IPS DF 19.7 (cell line): ENCODE data around the gene TRAF3IP3.

Experiments
- DNase-seq: peaks from one replicate; pipeline ENCODE4 v3.0.0-alpha.2; 2013; ENCODE audit warnings: low read depth, low spot score

The TRAF3IP3 gene

DNA sequence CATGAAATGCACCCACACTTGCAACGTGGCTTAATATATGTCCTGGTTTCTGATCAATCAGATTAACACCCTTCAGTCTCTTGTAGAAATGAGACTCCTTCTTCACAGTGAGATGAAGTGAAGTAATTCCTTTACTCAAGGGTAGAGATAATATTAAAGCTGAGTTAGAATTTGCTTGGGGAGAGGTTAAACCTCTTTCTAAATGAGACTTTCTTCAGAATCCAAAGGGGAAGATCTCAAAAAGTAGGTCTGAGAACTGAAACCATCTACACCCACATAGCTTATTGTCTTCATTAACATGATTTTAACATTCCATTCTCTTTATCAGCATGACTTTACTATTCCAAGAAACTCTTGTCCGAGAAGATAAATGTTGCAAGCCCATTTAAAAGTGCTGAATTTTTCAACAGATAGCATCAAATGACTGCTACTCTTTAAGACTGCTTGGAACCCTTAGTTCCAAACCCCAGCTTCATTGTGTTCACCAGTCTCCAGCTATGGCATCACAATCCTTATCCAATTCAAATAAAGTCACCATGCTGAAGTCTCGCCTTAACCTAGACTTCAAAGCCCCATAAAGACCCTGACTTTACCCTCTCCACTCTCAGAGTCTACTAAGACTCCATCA, 19.2 kb upstream of the TRAF3IP3 start:
- DNase-seq = no peak

DNA sequence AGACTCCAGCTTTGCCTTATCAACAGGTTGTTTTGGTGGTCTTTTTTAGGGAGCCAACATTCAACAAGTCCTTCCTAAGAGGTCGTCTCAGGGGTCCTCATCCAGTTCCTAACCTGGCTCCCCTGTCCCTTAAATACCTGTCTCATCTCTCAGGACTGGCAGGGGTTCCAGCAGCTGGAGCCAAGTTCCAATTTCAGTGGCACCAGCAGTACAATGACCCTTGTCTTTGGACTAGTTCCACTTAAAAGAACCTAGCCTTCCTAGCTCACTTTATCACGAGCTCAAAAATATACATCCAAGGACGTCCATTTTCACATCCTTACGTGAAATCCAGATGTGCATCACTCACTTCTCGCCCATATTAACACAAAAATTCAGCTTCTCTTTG, 18.7 kb upstream of the TRAF3IP3 start:
- DNase-seq = no peak

DNA sequence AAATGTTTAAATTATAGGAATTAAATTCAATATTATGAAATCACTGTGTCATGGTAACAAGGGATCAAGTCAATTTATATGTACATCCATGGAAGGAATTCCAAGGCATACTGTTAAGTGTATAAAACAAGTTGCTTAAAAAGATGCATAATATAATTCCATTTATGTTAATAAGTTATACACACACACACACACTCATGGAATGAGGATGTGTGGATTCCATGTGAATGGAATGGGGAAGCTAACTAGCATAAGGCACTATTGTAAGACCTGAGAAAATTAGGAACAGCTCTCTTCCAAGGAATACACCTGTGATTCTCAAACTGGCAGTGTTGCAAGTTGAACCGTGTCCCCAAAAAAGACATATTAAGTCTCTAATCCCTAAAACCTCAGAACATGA, 17.6 kb upstream of the TRAF3IP3 start:
- DNase-seq = no peak

DNA sequence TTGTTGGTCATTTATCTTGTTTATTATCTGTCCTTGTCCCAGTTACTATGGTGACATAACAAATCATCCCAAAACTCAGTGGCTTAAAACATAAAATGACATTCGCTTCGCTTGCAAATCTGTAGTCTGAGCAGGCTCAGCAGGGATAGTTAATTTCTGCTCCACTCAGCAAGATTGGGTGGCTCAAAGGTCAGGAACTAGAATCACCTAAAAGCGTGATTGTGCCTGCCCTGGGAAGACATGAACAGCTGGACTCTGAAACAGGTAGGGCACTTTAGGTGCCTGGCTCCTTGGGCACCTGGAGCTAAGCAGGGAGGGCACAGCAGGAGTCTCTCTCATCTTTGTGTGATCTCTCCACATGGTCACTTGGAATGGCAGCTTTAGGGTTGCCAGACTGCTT, 14.7 kb upstream of the TRAF3IP3 start:
- DNase-seq = no peak

DNA sequence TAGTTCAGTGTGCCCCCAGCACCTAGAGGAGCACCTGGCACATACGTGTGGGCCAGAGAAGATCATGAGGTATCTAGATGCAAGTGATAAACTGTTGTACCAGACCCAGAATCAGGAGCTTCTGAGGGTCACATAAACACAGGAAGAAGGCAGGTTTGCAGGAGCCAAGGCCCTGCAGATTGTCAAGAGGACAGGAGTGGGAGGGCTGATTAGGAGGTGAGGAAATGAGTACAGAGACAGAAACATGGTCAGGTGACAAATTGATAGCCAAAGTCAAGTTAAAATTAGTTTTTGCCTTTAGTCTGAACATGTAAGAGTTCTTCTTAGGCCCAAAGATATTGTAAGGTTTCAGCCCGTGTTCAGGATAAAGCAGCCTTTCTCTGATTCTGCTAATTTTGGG, 14.0 kb upstream of the TRAF3IP3 start:
- no peak for DNase-seq

DNA sequence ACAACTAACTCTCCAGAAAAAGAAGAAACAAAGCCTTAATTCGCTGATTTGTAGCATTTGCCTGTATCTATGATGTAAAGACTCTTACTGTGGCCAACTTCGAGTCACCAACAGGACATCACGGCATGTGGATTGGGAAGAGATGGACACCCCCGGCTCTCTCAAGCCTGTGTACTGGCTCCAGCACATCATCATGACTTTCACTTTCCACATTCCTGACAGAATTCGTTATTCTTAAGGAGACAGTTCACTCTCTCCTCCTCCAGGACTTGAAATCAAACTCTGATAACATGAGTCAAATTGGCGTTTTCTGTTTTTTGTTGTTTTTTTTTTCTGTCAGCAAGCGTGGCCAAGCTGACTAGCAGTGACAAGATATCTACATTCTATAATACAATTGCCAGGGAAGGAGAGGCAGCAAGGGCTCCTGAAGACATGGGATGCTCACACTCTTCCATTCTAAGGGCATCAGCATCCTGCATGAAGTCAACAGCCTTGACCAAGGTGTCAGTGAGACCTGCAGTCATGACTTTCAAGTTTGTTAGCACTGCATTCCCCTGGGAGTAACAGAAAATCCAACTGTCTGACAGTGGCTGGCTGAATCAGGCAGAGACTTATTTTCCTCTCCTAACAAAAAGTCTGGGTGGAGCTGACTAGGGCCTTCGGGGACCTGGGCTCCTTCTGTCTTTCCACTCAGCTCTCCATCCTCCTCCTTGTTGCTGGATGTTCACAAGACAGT, 13.3 kb upstream of the TRAF3IP3 start:
- DNase-seq = no peak

DNA sequence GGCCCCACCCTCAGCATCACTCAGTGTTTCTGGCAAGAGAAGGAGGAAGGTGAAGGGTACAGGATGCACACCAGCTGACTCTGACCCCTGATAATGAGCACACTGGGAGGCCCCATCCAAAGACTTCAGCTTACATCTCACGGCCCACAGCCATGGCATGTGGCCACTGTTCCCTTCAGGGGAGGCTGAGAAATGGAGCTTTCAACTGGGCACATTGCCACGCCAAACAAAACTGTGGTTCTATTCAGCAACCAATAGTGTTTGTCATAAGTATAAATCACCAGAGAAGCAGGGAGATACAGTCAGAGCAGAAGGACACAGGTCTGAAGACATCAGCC, 12.7 kb upstream of the TRAF3IP3 start:
- DNase-seq = no peak

DNA sequence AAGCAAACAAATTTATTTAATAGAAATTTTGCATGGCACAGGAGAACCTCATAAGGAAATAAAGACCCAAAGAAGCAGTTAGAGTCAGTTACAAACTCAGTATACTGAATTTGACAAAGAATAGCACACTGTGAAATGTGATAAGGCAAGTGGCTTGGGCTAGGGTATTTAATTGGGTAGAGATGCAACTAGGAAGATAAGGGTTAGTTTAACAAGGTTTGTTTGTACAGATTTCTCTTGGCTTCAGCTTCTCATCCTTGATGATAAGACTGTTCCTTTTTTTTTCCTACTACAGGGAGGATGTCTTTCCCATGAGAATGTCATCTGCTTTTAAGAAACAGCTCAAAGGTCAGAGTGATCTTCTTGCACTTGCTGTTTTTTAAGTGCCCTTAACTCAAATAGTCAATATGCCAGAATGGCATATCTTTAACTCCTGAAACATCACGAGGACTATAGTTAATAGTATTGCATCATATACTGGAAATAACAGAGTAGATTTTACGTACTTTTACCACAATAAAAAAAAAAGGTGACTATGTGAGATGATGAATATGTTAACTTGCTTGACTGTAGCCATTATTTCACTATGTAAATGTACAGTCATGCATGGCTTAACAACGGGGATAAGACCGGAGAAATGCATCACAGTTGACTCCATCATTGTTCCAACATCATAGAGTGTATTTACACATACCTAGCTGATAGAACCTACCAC, 9.2 kb upstream of the TRAF3IP3 start:
- no peak for DNase-seq

DNA sequence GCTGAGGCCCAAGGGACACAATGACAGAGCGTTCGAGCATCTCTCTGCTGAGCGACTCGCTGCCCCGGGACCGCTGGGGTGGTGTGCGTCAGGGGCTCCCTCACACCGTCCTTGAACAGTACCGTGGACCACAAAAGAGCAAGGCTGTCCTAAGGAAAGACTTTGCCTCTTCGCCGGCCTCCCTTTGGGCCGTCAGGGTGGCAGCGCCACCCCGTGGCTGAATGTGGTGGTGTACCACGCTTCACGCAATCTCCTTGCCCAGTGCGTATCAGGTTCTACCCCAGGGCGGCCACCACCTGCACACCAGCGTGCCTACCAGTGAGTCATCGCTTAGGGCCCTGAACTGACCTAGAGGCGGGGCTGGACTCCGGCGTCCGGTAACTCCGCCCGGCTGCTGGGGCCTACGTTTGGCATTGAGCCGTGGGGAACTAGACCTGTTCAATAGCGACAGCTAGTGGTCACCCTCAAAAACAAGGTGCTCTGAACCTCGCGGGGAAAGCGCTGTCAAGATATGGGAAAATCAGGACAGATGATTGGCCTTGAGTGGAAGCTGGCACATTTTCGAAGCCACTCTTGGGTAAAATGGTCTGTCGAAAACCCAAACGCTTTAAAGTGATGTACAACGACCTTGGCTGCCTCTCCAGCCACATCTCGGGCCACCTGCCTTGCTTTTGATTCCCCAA, 8.1 kb upstream of the TRAF3IP3 start:
- peak; percentile 91 for DNase-seq

DNA sequence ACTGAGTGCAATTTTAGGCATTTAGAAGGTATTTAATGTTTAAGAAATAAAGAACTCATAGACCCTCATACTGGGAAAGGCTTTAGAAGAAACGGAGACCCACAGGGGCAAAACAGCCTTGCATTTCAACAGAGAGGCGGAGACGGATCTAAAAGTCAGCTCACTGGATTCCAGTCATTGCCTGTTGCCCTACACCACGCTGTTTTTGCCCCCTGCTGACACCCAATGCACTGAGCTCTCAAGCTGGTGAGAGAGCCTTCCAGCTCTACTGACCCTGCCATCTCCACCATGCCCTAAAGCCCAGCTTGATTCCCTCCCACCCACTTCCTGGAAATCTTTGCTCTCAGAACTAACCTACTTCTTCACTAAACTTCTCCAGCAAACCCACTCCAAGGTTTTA, 7.2 kb upstream of the TRAF3IP3 start:
- no peak for DNase-seq

DNA sequence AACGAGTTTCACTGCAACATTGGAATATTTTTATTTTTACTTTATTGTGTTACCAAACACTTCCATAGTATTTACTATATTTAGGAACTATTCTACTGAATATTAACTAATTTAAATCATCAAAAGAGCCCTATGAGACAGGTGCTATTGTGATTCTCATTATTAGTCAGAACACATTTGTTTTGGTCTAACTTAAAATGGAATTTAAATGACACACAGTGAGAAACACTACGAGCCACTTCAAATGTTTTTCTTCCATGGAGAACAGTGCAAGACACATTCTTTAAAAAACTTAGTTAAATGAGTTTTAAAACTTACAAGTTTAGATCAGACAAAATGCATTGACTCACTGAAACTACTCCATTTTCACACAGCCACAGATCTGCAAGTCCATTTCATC, 6.6 kb upstream of the TRAF3IP3 start:
- no peak for DNase-seq

DNA sequence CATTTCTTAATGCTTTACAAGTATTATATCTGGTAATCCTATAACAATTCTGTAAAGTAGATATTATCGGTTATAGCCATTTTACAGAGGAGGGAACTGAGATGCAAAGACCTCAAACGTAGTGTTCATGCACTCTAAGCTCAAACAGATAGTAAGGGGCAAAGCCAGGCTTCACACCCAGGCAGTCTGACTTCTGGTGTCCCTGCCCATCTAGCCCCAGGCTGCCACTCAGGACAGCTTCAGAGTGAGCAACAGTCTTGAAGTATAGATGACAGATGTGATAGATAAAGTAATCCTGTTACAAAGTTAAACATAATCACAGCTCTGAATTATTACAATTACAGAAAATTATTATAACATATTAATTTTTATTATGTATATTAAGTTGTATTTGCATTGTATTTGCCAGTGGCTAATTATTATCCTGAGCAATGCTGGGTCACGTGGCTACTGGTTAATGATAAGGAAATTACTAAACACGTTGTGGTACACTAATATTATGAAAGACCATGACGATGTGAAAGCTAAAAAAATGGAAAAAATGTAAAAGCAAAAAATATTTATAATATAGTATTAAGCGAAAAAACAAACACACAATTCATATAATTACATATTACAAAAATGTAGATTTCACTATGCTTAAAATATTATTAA, 6.1 kb upstream of the TRAF3IP3 start:
- no peak for DNase-seq

DNA sequence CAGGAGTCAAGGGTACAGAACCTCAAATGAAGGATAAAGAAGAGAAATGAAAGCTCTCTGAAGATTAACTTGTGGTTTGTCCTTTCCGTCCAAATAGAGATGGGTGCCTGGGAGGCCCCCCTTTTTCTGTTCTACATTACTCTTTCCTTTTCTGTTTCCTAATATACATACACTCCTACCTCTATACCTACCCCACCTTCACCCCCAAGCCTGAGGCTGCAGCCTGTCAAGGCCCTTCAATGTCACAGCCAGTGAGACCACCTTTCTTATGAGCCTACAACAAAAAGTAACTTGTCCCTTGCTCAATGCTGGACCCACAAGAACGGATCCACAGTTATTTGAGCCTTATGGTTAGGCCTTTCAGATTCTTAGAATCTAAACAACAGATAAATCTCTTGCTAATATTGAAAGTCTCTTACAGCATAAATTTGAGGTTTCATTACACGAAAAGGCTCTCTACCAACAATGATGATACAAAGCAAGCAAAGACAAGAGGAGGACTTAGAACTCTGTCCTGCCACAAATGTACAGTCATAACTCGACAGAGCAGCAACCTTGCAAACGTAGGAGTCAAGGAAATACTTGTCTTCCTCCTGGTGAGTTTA, 4.1 kb upstream of the TRAF3IP3 start:
- DNase-seq = no peak

DNA sequence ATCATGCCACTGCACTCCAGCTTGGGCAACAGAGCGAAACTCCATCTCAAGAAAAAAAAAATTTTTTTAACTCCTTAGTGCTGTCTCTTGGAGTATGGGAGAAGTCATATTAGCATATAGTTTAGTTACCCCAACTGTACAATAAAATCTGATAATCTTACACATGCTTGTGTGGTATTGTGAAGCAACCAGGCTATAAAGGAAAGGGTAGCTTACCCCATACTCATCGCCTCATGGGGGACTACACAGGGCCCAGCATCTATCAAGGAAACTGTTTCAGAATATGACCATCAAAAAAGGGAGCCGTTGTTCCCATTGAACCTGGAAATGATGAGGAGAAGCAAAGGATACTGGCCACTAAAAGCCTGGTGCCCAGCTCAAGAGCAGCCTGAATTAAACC, 3.0 kb upstream of the TRAF3IP3 start:
- no peak for DNase-seq

DNA sequence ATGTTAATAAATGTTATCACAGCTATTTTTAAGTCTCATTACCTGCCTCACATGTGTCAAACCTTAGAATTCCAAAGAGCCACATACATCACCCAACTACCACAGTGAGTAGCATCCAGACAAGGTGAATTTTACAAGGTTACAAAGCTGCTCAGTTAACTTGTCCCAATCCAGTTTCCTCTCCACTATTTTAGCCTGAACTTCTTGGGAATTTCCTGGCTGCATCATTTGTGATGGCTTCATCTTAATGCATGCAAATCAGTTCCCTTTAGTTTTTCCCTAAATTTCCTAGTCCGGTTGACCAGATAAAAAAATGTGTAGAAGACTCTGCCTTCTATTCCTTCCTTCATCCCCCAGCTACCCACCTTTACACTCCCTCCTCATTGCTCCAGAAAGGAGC, 597 bp upstream of the TRAF3IP3 start:
- no peak for DNase-seq

DNA sequence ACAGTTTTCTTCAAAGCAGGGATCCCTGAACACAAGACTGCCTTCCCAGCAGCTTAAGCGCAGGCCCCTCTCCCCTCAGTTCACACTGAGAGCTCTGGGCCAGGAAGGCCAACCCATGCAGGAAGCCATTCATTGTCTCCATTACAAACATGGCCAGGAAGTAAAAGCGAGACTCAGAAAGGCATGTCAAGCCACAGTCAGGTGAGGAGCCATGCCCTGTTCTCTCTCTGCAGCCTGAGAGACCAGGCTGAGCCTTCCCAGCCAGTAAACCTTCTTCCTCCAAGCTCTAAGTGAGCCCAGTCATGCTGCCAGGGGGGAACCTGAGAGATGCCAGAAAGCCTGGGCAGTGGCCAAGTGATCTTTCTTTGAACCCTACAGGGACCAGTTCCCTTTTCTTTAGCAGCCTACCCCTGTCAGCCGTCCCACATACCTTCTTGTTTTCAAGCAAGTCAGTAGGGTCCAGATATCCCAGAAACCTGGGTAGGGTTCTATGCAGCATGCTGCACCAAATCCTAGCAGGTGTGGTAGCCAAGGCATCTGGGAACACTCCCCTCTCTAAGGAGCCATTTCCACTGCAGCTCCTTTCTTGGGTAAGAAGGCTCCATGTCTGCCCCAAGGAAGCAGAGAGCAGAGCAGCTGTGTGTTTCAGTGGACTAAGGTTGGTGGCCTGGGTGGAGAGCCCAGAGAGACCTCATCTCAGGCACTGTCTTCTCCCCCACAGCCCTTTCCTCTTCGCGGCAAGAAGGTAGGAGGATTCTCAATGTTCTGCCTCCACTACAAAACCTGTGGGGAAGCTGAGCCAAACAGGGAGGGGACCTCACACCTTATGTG, 977 bp downstream of the TRAF3IP3 start:
- DNase-seq = no peak

DNA sequence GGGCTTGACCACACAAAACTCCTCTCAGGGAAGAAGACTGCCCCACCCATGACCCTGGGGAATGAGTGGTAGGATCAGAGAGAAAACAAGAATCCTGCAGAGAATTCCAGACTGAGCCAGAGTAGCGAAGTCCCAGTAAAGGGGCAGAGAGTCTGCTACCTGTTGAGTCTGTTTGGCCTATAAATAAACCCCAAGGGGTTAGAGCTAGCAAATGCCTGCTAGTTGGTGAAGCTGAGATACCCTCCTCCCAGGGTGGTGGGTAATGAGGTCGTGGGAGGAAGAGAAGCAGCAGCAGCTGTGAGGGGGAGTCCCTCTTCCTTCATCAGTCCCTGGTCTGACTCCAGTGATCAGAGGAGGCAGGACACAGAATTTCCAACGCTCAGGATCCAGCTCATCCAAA, 2.5 kb downstream of the TRAF3IP3 start:
- no peak for DNase-seq

DNA sequence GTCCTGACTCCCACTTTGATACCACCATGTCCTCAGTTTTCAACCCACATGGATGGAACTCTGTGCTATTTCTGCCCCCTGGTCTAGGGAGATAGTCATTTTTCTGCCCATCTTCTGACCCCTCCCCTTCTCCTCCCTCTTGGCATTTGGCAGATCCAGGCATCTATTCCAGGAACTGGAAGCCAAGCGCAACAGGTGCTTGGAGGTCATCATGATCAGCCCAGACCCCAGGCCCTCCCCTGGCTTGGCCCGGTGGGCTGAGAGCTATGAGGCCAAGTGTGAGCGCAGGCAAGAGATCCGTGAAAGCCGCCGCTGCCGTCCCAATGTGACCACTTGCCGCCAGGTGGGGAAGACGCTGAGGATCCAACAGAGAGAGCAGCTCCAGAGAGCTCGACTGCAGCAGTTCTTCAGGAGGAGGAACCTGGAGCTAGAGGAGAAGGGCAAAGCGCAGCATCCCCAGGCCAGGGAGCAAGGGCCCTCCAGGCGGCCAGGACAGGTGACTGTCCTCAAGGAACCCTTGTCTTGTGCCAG, 4.0 kb downstream of the TRAF3IP3 start:
- no peak for DNase-seq

DNA sequence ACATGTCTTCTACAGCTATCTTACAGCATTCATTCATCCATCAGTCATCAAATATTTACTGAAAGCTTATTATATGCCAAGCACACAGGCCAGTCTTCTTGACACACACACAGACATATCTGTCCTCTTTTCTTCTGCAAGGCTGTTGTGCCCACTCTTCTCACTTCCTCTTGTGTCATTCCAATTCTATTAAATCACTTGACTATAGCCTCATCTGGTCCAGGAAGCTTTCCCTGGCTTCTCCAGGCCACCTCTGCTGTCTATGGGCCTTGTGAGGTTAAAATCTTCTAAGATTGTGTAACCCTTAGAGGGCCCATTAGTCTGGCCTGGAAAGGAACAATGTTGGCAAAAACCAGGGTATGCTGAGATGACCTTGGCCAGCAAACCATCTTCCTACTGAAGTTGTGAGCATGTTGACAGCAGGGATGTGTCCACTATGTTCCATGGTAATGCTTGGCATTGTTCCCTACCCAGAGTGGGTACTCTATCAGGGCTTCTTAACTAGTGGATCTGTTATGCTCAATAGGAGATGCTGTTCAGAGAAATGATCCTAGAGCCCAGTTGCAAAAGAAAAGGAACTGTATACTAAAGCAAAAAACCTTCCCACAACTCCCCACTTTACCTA, 5.3 kb downstream of the TRAF3IP3 start:
- no peak for DNase-seq

DNA sequence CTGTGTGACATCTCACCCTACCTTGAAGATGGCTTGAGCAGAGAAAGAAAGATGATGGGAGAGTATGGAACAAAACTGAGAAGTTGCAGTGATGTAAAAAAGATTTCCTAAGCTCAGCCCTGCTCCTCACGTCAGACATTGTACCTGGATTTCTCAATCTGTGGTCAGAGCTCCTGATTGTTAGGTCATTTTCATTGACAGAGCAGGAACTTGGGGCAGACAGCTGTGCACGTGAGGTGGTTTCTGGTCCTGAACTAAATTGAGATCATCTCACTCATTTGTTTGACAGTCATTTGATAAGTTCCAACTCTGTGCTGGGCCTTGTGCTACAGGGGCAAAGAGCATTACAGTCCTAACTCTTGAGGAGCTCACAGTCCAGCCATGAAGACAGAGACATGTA, 10.2 kb downstream of the TRAF3IP3 start:
- DNase-seq = no peak
